DND-41 (cell line): Measurements from ENCODE around the gene TTC17.

Source experiments
- CTCF ChIP-seq: IDR thresholded peaks from 2 replicates; pipeline ENCODE4 v1.5.1; 2012; ENCODE audit warnings: borderline replicate concordance, low read length, moderate library complexity, mild to moderate bottlenecking; ENCODE audit not compliant: poor library complexity, severe bottlenecking; ENCODE audit errors: extremely low read depth
- EZH2 ChIP-seq: IDR thresholded peaks from 3 replicates; pipeline ENCODE4 v1.6.1; 2012; ENCODE audit warnings: borderline replicate concordance, low read depth, mild to moderate bottlenecking, moderate library complexity, low read length, inconsistent platforms; ENCODE audit not compliant: severe bottlenecking

GRCh38 chr11:43378897-43379296 lies 20.2 kb downstream of the TTC17 start:
- no peak for TF ChIP-seq CTCF
- TF ChIP-seq EZH2, result no peak
